A549 (cell line): ENCODE results near the gene CYP20A1.

Source experiments
- EP300 ChIP-seq, 2 experiments: fragments of >200 bp; sonication (Bioruptor Twin); formaldehyde crosslinking; IDR thresholded peaks; 2 replicates in 1 of 2; 3 replicates in 1 of 2; pipeline ENCODE4 v1.6.1; 2016 to 2017
- TF ChIP-seq, protein P1 (sequence below): fragments of >200 bp; sonication (Bioruptor Twin); formaldehyde crosslinking; IDR thresholded peaks from 3 replicates; pipeline ENCODE4 v1.5.1; 2016

GRCh38 chr2:203326356-203326755, 87.5 kb downstream of the CYP20A1 start:
- TF ChIP-seq, protein P1, sequence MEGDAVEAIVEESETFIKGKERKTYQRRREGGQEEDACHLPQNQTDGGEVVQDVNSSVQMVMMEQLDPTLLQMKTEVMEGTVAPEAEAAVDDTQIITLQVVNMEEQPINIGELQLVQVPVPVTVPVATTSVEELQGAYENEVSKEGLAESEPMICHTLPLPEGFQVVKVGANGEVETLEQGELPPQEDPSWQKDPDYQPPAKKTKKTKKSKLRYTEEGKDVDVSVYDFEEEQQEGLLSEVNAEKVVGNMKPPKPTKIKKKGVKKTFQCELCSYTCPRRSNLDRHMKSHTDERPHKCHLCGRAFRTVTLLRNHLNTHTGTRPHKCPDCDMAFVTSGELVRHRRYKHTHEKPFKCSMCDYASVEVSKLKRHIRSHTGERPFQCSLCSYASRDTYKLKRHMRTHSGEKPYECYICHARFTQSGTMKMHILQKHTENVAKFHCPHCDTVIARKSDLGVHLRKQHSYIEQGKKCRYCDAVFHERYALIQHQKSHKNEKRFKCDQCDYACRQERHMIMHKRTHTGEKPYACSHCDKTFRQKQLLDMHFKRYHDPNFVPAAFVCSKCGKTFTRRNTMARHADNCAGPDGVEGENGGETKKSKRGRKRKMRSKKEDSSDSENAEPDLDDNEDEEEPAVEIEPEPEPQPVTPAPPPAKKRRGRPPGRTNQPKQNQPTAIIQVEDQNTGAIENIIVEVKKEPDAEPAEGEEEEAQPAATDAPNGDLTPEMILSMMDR = no peak
- no peak for TF ChIP-seq EP300 (IDR thresholded peaks at IDR 0.05)
